NCI-H2107 (cell line): ENCODE measurements around the gene COL6A3.

Experiments
- DNase-seq: peaks from one replicate; lab custom pipeline; 2025; lab: John Stamatoyannopoulos, UW

Gene COL6A3, protein sequence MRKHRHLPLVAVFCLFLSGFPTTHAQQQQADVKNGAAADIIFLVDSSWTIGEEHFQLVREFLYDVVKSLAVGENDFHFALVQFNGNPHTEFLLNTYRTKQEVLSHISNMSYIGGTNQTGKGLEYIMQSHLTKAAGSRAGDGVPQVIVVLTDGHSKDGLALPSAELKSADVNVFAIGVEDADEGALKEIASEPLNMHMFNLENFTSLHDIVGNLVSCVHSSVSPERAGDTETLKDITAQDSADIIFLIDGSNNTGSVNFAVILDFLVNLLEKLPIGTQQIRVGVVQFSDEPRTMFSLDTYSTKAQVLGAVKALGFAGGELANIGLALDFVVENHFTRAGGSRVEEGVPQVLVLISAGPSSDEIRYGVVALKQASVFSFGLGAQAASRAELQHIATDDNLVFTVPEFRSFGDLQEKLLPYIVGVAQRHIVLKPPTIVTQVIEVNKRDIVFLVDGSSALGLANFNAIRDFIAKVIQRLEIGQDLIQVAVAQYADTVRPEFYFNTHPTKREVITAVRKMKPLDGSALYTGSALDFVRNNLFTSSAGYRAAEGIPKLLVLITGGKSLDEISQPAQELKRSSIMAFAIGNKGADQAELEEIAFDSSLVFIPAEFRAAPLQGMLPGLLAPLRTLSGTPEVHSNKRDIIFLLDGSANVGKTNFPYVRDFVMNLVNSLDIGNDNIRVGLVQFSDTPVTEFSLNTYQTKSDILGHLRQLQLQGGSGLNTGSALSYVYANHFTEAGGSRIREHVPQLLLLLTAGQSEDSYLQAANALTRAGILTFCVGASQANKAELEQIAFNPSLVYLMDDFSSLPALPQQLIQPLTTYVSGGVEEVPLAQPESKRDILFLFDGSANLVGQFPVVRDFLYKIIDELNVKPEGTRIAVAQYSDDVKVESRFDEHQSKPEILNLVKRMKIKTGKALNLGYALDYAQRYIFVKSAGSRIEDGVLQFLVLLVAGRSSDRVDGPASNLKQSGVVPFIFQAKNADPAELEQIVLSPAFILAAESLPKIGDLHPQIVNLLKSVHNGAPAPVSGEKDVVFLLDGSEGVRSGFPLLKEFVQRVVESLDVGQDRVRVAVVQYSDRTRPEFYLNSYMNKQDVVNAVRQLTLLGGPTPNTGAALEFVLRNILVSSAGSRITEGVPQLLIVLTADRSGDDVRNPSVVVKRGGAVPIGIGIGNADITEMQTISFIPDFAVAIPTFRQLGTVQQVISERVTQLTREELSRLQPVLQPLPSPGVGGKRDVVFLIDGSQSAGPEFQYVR (N-terminal part only)

DNA sequence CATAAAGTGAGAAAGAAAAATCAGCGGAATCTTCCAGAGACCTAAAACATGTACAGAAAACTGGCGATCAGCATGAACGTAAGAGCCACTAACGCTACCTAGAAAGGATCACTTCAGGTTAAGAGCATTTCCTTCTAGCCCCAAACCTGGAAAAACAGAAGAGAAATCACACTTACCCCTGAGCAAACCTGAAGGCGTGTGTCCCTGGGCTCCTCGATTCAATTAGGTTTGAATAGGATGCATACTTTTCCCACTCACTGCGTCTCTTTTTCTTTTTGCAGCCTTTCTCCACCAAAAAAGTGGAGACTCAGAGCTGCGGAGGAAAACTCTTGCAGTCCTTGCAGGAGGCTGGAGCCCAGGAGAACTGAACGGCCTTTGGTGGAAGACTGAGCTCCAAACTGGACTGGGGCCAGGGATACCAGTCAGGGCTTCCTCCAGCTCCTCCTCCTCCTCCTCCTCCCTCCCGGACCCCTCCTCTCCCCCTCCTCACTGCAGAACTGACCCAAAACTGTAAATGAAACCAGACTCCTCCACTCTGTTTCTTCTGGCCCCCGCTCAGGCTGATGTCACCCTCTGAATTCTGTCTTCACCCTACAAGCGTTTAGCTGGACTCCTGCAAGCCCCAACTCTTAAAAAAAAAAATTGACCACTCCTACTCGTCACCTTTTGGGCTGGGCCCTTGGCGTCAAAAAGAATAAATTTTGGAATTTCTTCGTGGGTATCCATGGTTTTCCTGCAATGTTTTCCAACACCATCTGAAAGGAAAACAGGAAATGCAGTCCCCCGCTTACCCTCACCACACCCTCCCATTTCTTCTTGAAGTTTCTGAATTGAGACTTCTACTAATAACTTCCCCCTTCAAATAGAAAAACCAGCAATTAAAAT lies at the start of gene COL6A3:
Gene COL6A3 (minus strand): TSS at position 388 of the 885 bp plus-strand sequence. CDS start 17,347 bp downstream, outside the sequence.
- no peak for DNase-seq

DNA sequence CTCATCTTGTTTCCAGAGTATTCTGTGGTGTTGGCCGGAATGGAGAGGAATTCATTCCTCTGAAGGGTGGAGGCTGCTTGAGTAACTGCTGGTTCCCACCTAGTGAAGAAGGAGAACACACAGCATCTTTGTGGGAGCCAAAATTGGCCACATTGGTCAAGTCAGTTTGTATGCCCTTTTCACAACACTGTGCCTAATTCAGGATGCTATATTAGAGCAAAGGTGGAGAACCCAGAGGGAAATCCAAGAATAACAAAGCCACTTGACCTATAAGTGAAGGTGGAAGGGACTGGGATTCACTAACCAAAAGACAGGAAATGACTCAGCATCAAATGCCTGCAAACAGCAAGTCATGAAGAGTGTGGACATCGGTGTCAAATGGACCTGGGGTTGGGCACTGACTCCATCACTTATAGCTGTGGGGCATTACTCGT lies 45.8 kb upstream of the COL6A3 start:
- no peak for DNase-seq

DNA sequence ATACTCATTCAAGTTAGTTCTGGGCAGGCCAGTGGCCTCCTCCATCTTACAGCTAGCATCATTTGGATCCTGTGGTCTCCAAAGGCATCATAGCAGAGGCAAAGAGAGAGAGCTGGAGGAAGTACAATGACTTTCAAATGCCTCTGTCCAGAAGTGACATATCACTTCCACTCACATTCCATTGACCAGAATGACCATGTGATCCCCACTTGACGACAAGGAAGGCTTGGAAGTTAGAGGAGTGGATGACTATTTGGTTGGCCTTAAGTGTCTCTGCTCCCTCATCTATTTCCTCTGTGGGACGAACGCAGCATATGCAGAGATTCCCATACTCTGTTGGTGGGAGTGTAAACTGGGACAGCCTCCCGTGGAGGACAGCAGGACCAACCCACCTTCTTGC lies 45.3 kb upstream of the COL6A3 start:
- no peak for DNase-seq

DNA sequence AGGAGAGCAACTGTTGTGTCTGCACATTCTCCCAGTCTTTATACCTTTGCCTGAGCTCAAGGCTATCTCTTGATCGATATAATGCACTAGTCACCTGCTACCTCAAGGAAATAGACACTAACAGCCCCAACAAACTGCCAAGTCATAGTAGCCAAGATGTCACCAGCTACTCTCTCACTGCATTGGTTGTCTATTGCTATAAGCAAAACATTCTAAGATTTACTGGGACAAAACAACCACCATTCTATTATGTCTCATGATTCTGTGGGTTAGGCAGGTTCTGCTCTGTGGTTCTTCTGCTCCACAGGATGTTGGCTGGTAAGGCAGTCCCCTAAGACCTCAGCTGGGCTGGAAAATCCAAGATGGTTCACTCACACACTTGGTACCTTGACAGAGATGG lies 44.6 kb upstream of the COL6A3 start:
- no peak for DNase-seq

DNA sequence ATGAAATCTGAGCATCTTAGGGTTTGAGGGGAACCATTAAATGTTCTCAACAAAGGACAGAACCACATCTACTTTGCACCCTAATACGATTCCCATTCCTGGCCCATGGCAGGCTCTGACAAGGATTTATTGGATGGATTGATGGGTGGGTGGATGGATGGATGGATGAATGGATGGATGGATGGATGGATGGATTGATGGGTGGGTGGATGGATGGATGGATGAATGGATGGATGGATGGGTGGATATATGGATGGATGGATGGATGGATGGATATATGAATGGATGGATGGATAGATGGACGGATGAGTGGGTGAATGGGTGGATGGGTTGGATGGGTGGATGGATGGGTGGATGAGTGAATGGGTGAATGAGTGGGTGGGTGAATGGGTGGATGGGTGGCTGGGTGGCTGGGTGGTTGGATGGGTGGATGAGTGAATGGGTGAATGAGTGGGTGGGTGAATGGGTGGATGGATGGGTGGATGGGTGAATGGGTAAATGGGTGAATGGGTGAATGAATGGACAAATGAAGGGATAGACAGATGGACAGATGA lies 43.5 kb upstream of the COL6A3 start:
- no peak for DNase-seq

DNA sequence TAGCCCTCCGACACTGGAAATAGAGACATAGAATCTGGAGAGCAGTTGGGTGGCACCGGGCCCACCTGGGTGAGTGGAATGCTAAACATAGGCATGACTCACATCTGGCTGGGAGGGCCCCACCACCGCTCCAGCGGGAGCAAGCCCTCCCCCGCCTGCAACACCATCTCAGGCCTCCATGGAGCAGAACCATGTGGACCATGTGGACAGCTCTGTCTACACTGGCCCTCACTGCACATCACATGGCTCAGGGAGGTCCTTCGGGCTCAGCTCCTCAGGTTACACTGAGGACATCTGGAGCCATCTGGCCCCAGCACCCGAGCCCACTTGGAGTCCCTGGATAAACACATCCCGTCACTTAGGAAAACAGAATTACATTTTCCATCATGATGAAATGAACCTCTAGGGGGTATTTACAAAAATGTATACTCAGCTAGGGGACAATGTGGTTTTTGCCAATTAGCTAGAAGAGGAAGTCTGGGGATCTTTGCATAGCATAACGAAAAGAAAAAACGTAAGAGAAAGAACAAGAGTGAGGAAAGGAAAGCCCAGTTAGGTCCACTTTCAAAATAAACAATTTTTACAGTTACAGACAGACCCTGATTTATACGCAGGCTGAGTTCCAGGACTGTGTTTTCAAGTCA lies 42.4 kb upstream of the COL6A3 start:
- no peak for DNase-seq

DNA sequence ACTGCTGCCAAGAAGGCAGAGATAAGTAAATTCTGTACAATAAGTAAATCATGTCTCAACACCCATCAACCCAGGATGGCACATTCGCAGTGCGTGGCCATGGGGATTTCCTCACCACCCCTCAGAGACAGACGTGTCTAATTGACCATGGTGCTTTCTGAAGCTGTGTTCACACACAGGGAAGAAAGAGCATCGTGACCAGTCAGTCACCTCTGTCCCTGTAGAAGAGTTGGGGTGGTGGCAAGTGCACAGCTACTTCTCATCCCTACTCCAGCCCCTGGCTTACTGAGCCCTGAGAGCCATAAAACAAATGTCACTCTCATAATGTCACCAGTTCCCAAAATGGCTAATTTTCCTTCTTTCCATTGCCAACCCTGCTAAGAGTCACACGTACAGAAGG lies 41.8 kb upstream of the COL6A3 start:
- DNase-seq, result no peak

DNA sequence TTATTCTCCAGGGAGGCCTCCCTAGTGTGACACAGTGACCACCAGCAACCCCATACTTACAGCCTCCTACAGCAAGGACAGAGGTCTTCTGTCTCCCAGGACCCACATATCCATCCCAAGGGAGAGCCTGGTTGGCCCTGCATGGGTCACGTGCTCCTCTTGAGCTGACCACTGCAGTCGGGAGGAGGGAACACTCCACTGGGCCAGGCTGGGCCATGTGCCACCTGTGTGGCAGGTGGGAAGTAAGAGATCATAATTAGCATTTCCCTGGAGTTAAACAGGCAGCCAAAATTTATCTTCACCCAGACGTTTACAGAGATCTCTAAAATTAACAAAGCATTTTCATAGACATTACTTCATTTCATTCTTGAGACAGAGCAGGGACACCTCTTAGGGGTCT lies 39.7 kb upstream of the COL6A3 start:
- DNase-seq, result no peak

DNA sequence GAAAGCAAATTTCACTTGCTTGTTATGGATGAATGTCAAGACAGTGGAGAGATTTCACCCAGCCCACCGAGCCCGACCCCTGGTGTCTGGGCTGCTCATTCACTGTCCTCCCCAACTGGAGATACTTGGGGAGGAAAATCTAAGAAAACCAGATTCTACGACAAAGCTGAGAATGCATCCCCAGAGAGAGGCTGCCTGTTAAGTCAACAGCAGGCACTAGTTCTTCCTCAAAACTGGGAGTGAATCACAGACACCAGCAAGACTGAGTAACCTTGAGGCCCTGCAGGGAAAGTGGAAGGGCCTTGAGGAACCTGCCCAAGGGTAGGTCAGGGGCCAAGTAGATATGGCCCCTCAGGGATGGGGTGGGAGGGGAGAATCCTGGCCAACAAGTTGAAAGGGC lies 38.9 kb upstream of the COL6A3 start:
- DNase-seq, result no peak

DNA sequence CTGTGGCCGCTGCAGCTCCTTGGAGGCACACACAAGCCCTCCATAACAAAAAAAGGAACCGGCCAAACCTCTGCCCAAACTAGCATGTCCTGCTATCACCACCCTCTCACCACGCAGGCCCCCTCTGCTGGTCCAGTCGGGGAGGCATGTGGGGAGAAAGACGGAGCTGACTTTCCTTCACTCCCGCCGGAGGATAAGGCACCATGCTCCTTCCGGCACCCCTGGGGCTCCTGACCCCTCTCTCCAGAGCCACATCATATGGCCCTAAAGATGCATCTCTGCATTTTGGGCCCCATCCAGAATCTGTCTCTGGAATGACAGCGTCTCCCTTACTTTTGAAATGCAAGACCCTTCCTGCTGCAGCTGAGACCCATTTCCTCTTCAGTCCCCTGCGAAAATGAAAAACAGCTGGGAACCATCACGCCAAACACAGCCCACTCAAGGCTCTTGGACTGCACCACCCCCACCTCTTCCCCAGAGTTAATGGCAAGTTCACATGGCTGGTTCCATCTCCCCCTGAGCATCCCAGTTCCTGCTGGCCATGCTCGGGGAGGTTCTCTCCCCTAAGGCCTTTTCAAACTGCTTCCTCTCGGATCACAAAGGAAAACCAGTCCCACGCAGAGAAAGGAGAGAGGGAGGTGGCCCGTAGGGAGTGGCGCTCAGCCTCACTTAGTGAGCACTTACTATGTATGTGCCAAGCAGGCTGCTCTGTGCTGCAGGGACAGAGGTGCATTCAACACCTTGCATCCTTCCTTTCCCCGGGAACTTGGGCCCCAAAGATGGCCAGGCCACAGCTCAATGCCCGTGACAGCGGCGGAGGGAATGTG lies 37.9 kb upstream of the COL6A3 start:
- DNase-seq, result no peak

DNA sequence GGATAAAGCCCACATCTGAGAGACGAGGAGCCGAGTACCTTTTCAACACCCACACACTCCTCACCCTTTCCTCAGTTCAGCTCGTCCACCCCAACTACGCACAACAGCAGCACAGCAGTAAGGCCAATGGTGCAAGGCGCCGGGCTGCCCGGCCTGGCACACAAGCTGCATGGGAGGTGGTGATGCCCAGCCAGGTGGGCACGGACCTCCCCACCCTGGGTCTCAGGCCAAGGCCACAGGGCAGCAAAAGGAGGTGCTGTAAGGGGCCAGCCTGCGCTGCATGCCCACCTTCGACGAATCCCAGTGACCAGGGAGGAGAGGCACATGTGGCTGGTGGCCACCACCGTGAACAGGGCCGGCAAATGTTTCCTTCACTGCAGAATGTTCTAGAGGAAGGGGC lies 36.6 kb upstream of the COL6A3 start:
- no peak for DNase-seq

DNA sequence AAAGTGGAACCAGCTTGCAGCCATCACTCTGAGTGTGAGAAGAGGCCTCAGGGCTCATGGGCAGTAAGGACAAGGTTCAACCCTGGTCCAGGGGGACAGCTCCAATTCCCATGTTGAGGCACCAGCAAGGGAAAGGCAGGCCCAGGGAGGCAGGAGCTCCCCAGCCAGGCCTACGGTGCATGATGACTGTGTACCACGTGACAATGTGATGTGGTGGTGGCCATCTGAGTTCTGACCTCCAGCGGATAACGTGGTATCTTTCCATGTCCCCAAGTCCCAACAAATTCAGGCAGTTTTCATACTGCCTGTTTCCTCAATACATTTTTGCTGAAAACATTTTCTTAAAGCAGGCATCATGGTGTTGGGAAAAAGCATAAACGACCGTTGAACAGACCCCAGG lies 36.1 kb upstream of the COL6A3 start:
- no peak for DNase-seq

DNA sequence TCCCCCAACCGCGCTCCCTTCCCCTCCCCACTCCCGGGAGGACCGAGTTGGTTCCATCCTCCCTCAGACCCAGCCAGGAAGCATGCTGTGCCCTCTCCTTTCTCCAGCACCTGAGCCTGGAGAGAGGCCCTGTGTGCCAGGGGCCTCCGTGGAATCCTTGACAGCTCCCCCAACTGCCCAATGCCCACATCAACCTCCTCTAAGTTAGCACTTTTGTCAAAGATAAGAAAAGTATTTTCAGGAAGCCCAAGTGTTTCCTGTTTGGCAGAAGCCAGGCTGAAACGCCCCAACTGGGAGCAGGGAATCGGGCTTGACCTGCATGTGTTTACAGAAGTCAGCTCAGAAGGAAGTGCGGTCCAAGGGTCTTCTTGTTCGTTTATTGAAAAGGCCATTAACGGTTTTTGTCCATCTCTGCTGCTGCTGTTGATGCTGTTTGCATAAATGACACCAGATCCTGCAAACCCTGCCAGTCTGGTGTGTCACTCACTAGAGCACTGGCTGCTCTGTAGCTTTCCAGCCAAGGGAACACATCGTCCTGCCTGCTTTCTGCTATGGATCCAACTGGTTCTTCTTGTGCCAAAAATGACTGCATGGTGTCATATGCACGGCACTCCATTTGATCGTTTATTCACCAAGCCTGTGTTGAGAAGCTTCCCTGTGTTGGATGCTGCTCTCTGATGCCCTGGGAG lies 35.4 kb upstream of the COL6A3 start:
- DNase-seq, result no peak

DNA sequence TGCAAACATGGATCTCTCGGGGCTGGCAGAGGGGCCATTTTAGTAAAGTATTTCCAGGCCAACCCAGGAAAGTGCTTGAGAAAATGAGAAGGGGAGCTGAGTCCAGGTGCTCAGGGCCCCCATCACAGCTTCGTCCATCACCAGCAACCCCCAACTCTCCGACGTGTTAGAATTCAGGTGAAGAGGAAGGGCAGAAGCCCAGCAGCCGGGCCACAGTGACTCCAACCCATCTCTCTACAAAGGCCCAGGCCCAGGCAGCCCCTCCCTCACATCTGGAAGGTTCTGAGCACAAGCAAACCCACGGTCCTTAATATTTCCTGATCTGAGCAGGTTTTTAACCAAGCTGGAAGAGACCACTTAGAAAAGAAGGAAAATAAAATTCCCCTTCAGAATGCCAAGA lies 34.7 kb upstream of the COL6A3 start:
- no peak for DNase-seq

DNA sequence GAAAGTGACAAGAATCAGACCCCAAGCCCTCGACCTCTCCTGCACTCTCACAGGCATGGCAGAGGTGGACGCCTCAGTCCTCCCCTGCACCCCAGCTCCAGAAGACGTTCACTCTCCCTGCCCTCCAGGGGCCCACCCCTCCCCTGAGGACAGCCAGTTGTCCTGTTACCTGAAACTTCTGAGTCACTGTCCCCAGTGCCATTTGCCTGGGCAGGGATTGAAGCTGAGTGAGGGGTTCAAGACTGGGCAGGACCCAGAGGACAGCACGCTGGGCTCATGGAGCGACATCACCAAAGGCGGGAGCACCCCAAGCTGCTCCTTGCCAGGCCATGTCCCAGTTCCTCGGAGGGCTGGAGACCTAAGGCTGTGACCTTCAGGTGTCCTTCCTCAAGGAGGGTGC lies 34.2 kb upstream of the COL6A3 start:
- DNase-seq, result no peak

DNA sequence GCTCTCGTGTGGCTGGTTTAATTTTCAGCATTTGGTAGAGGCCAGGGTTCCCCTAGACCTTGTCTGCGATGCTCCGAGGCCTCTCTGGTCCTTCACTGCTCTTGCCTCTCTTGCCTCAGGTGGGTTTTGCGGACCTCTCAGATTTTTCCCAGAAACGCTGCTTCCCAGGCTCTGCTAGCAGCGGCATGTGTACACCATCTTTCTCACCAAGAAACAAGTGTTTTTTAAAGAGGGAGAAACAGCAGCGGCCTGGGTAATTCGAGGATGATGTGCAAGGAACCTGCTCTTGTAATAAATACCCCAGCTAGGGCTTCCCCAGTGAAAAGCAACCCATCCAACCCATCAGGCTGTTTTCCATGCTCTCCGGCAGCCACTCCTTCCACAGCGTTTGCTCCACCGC lies 33.5 kb upstream of the COL6A3 start:
- no peak for DNase-seq

DNA sequence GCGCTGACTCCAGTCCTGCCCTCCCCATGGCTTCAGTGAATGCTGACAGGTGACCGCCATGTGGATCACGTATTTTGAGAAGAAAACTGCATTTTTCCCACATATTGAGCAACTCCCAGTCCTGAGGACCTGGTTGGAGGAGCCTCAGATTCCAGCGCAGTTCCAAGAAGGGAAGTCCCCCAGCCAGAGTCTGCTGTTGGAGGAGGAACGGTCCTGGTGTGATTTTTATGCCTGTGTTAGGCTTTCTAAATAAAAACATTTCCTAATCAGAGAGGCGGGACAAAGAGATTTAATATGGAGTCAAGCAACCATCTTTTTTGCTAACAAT lies 32.3 kb upstream of the COL6A3 start:
- no peak for DNase-seq

DNA sequence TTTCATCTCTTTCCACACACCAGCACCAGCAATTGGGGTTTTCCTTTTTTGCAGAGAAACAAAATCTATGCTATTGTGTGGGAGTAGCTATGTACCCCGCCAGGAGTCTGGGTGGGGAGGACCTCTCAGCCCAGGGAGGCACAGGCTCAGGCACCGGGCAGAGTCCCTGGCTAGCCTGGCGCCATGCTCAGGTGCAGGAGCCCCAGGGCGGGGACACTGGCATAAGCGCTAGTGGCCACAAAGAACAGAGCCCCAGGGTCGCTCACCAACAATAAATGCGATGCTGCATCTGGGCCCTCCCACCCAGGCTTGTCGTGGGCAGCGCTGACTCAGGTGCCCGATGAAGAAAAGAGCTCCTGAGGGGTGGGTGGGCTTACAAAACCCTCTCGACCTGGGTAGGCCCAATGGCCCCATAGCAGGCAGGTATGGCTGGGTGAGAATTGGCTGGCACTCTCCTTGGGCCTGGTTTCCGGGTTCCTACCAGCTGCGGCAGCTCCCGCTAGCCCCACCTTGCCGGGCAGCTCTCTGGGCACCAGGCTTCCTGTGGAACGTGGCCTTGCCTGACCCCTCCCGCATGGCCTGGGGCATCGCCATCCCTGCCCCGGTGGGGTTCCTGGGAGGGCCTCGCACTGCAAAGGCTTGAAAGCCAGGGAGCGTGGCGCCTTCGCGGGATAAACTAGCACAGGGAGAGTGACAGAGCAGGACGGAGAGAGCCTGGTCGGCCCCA lies 31.8 kb upstream of the COL6A3 start:
- DNase-seq, result no peak

DNA sequence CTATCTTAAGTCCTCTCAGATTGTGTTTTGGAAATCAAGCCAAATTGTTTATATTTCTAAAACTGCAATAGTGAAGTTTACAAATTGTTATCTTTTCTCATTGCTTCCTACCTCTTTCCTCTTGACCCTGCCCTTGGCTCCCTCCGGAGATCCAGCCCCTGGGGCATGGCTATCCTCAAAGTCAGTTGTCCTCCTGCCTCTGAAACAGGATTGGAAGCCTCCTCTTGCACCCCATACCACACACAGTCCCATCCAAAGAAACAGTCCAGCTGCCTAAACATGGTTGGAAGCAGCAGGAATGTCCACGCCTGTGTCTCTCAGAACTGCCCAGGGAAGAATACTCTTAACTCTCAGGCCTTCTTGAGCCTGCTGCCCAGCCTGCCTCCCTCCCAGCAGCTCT lies 30.1 kb upstream of the COL6A3 start:
- DNase-seq, result no peak
